IPS-NIHi7 (cell line): Measurements from ENCODE around the gene PRR33.

Experiments
- DNase-seq: peaks from one replicate; pipeline ENCODE4 v3.0.0; 2012; ENCODE audit warnings: mixed read lengths; ENCODE audit errors: extremely low spot score

PRR33 gene

GRCh38 chr11:1847006-1847735 lies 44.5 kb downstream of the PRR33 start:
- DNase-seq, result no peak

- DNase-seq, result no peak
Measured at GRCh38 chr11:1846453-1846932, 45.2 kb downstream of the PRR33 start.

- no peak for DNase-seq
Measured at GRCh38 chr11:1845561-1846452, 45.9 kb downstream of the PRR33 start.

GRCh38 chr11:1845095-1845429 lies 46.6 kb downstream of the PRR33 start:
- no peak for DNase-seq

GRCh38 chr11:1844221-1845094 lies 47.2 kb downstream of the PRR33 start:
- no peak for DNase-seq

- no peak for DNase-seq
Measured at GRCh38 chr11:1843796-1844195, 47.9 kb downstream of the PRR33 start.

GRCh38 chr11:1843098-1843473 lies 48.6 kb downstream of the PRR33 start:
- DNase-seq, result no peak

- no peak for DNase-seq
Measured at GRCh38 chr11:1842149-1843097, 49.3 kb downstream of the PRR33 start.

- DNase-seq, result no peak
Measured at GRCh38 chr11:1841511-1842148, 50.1 kb downstream of the PRR33 start.

GRCh38 chr11:1840780-1841480 lies 50.8 kb downstream of the PRR33 start:
- no peak for DNase-seq

GRCh38 chr11:1839924-1840779 lies 51.5 kb downstream of the PRR33 start:
- DNase-seq, result no peak

GRCh38 chr11:1839204-1839923 lies 52.3 kb downstream of the PRR33 start:
- DNase-seq, result no peak

- DNase-seq, result no peak
Measured at GRCh38 chr11:1838426-1839144, 53.1 kb downstream of the PRR33 start, which contains the start of gene TNNI2. Gene TNNI2 (plus strand): TSS chr11:1838981. CDS start chr11:1839697, 716 bp downstream.
